ENCODE measurements around the gene MCUR1.
"Not testable (repeated sequence)": the region's sequence is repeated elsewhere in the genome, so short reads cannot be mapped to it uniquely, and the experiment has no call there.

Gene MCUR1

DNA sequence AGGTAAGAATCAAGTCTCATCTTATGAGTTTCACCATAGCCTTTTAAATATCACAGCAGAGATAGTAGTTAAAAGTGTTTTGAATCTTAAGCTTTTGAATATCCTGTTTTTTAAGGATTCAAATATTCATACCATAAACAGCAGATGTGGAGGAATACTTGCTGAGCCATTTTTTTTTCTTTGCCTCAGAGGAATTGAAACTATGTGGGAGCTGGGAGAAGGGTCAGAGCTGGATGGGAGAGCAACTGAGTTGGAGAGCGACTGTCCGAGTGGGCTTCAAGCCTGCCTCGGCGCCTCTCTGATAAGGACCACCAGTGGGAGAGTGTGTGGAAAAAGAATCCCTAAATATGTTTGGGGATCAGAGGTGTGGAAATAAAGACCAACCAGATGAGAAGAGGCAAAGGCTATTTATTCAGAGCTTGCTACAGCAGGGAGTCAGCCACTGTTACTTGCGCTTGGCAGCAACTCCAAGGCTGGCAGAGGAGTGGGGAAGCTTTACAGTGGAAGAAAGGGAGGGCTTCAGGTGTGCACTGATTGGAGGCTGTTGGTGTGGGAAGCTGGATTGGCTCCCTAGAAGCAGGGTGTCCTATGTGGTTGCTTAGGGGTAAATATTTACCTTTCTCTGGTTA is 34.3 kb upstream of the MCUR1 start:
- Histone ChIP-seq H3K27me3 (ENCODE audit: control insufficient read depth, insufficient read depth, low read length, poor library complexity, severe bottlenecking) (no peaks in the 10 kb centered on the region), H3K9me3 (ENCODE audit: control insufficient read depth, low read length) (no peaks in the 10 kb centered on the region), H3K4me3 (ENCODE audit: insufficient read depth, low read depth, low read length) (no peak overlapping the region), H3K27ac (ENCODE audit: insufficient read depth, low read depth, low read length, poor library complexity, severe bottlenecking) (no peak overlapping the region), H3K36me3 (ENCODE audit: control insufficient read depth, insufficient read depth, low read length) (no peaks in the 10 kb centered on the region), H3K4me1 (ENCODE audit: control insufficient read depth, insufficient read depth, low read length) (peaks cover 6% of the 10 kb centered on the region)
- 85 to 87% methylated on average over 5 of the region's 5 CpGs for WGBS, 2 experiments

DNA sequence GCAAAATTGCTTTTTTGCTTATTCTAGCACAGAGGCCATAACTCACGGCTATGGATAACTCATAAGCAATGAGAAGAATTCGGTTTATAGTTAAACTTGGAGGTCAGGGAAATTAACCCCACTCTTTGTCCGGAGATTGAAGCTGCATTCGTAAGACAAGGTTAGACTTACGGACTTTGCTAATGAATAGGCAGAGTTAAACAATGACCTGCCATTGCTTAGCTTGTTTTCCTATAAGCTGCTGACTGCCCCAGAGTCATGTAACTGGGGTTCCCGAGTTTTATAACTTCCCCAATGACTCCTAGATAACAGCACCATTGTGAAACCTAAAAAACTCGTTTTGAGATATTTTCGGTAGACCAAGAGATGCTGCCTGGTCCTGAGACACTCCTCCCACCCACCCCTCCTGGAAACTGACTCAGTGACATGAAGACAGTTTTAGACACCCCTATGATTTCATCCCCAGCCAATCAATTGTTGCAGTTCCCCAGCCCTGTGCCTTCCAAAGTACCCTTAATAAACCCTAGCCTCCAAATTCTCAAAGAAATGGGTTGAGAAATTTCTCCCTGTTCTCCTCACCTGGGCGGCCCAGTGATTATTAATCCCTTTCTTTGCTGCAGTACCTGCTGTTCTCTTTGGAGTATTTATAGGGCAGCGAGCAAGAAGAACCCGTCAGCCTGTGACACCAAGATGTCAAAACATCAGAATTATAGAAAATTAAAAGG is 33.1 kb upstream of the MCUR1 start:
- H3K4me3 ChIP-seq (ENCODE audit: insufficient read depth, low read depth, low read length), result no peak overlapping the region
- H3K27ac ChIP-seq (ENCODE audit: insufficient read depth, low read depth, low read length, poor library complexity, severe bottlenecking), result no peak overlapping the region
- no peaks in the 10 kb centered on the region for H3K9me3 ChIP-seq (ENCODE audit: control insufficient read depth, low read length)
- no peaks in the 10 kb centered on the region for H3K36me3 ChIP-seq (ENCODE audit: control insufficient read depth, insufficient read depth, low read length)
- H3K4me1 ChIP-seq (ENCODE audit: control insufficient read depth, insufficient read depth, low read length), result peaks cover 6% of the 10 kb centered on the region
- no peaks in the 10 kb centered on the region for H3K27me3 ChIP-seq (ENCODE audit: control insufficient read depth, insufficient read depth, low read length, poor library complexity, severe bottlenecking)
- WGBS, 2 experiments, result 74 to 76% methylated on average over 9 to 11 of the region's 11 CpGs

DNA sequence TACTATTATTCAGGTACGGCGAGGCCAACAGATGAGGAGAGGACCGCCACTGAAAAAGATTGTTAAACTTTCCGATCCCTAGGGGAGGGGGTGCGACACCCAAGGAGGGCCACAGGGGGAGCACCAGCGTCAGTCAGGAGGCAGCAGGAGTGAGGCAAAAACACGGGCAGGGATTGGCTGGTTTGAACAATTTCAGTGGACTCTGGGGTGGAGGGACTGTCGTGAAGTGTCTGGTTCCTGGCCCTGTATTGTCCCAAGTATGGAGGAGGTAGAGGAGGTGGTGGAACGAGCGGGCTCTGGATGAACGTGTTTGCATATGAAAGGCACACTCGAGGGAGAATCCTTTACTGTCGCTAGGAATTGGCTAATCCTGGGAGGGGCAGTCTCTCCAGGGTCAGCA is 32.5 kb upstream of the MCUR1 start:
- H3K4me1 ChIP-seq (ENCODE audit: control insufficient read depth, insufficient read depth, low read length), result peaks cover 6% of the 10 kb centered on the region
- no peak overlapping the region for H3K27ac ChIP-seq (ENCODE audit: insufficient read depth, low read depth, low read length, poor library complexity, severe bottlenecking)
- 37 to 40% methylated on average over 13 of the region's 13 CpGs for WGBS, 2 experiments
- H3K4me3 ChIP-seq (ENCODE audit: insufficient read depth, low read depth, low read length), result no peak overlapping the region
- H3K9me3 ChIP-seq (ENCODE audit: control insufficient read depth, low read length), result no peaks in the 10 kb centered on the region
- no peaks in the 10 kb centered on the region for H3K36me3 ChIP-seq (ENCODE audit: control insufficient read depth, insufficient read depth, low read length)
- no peaks in the 10 kb centered on the region for H3K27me3 ChIP-seq (ENCODE audit: control insufficient read depth, insufficient read depth, low read length, poor library complexity, severe bottlenecking)

DNA sequence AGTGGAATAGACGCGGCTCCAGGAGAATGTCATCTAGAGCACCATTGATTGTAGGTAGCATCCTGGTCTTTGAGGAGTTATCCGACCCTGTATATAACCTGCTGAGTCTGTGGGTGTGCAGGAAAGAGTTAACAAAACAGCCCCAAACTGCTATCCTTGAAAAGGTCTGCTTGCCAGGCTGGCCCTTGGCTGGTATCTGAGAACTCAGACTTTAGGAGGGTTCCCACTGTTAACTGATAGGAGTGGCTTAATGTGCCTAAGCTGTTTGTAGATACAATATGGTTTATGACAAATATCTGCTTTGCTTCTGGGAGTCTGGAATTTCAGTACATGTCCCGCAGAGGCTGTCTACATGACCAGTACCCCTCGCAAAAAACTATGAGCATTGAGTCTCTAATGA is 27.6 kb upstream of the MCUR1 start:
- Histone ChIP-seq H3K27me3 (ENCODE audit: control insufficient read depth, insufficient read depth, low read length, poor library complexity, severe bottlenecking) (no peaks in the 10 kb centered on the region), H3K4me1 (ENCODE audit: control insufficient read depth, insufficient read depth, low read length) (no peaks in the 10 kb centered on the region), H3K27ac (ENCODE audit: insufficient read depth, low read depth, low read length, poor library complexity, severe bottlenecking) (no peak overlapping the region), H3K36me3 (ENCODE audit: control insufficient read depth, insufficient read depth, low read length) (no peaks in the 10 kb centered on the region), H3K9me3 (ENCODE audit: control insufficient read depth, low read length) (no peaks in the 10 kb centered on the region), H3K4me3 (ENCODE audit: insufficient read depth, low read depth, low read length) (no peak overlapping the region)
- WGBS, 2 experiments, result 80 to 82% methylated on average over 5 of the region's 5 CpGs

DNA sequence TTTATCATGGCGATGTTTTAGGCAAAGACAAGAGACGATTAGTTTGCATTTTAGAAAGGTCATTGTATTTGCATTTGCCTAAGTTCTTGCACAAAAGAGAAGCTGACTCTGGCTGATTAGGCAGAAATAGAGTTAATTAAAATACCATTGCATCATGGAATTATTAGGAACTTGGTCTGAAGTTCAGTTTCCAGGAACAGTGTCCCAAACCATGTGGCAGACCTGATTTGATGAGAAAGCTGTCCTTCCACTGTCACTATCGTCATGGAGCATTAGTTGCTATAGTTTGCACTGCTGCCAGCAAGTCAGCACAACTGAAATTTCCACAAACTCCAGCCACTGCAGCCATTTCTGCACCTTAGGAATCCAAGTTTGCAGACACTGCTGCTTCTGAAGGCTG is 24.3 kb upstream of the MCUR1 start:
- 89 to 94% methylated on average over 3 of the region's 3 CpGs for WGBS, 2 experiments
- Histone ChIP-seq H3K27ac (ENCODE audit: insufficient read depth, low read depth, low read length, poor library complexity, severe bottlenecking) (no peak overlapping the region), H3K4me3 (ENCODE audit: insufficient read depth, low read depth, low read length) (no peak overlapping the region)

GRCh38 chr6:13836170-13836569 is 21.8 kb upstream of the MCUR1 start:
- 90 to 93% methylated on average over 4 to 5 of the region's 5 CpGs for WGBS, 2 experiments
- Histone ChIP-seq H3K27ac (ENCODE audit: insufficient read depth, low read depth, low read length, poor library complexity, severe bottlenecking) (no peak overlapping the region), H3K27me3 (ENCODE audit: control insufficient read depth, insufficient read depth, low read length, poor library complexity, severe bottlenecking) (no peaks in the 10 kb centered on the region), H3K36me3 (ENCODE audit: control insufficient read depth, insufficient read depth, low read length) (no peaks in the 10 kb centered on the region), H3K9me3 (ENCODE audit: control insufficient read depth, low read length) (no peaks in the 10 kb centered on the region), H3K4me1 (ENCODE audit: control insufficient read depth, insufficient read depth, low read length) (no peaks in the 10 kb centered on the region), H3K4me3 (ENCODE audit: insufficient read depth, low read depth, low read length) (no peak overlapping the region)

More for the DNA sequence above, 24.3 kb upstream of the MCUR1 start:
- H3K4me1 ChIP-seq (ENCODE audit: control insufficient read depth, insufficient read depth, low read length), result no peaks in the 10 kb centered on the region
- no peaks in the 10 kb centered on the region for H3K36me3 ChIP-seq (ENCODE audit: control insufficient read depth, insufficient read depth, low read length)
- no peaks in the 10 kb centered on the region for H3K9me3 ChIP-seq (ENCODE audit: control insufficient read depth, low read length)
- no peaks in the 10 kb centered on the region for H3K27me3 ChIP-seq (ENCODE audit: control insufficient read depth, insufficient read depth, low read length, poor library complexity, severe bottlenecking)

GRCh38 chr6:13834790-13835189 is 20.4 kb upstream of the MCUR1 start:
- WGBS, 2 experiments, result 86 to 91% methylated on average over 1 of the region's 1 CpG
- H3K36me3 ChIP-seq (ENCODE audit: control insufficient read depth, insufficient read depth, low read length), result no peaks in the 10 kb centered on the region
- H3K27me3 ChIP-seq (ENCODE audit: control insufficient read depth, insufficient read depth, low read length, poor library complexity, severe bottlenecking), result no peaks in the 10 kb centered on the region
- H3K27ac ChIP-seq (ENCODE audit: insufficient read depth, low read depth, low read length, poor library complexity, severe bottlenecking), result no peak overlapping the region
- no peaks in the 10 kb centered on the region for H3K9me3 ChIP-seq (ENCODE audit: control insufficient read depth, low read length)
- H3K4me1 ChIP-seq (ENCODE audit: control insufficient read depth, insufficient read depth, low read length), result no peaks in the 10 kb centered on the region
- H3K4me3 ChIP-seq (ENCODE audit: insufficient read depth, low read depth, low read length), result no peak overlapping the region

DNA sequence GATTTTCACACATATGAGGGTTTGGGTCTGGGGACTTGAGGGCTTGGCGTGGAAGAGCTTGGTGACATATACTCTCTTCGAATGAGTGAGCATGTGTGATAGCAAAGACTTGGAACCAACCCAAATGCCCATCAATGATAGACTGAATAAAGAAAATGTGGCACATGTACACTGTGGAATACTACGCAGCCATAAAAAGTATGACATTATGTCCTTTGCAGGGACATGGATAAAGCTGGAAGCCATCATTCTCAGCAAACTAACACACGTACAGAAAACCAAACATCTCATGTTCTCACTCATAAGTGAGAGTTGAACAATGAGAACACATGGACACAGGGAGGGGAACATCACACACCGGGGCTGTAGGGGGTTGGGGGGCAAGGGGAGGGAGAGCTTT is 19.7 kb upstream of the MCUR1 start:
- WGBS, 2 experiments, result 66 to 80% methylated on average over 5 of the region's 5 CpGs

GRCh38 chr6:13832778-13833177 is 18.4 kb upstream of the MCUR1 start:
- H3K27ac ChIP-seq (ENCODE audit: insufficient read depth, low read depth, low read length, poor library complexity, severe bottlenecking), result no peak overlapping the region
- H3K9me3 ChIP-seq (ENCODE audit: control insufficient read depth, low read length), result no peaks in the 10 kb centered on the region
- H3K4me3 ChIP-seq (ENCODE audit: insufficient read depth, low read depth, low read length), result no peak overlapping the region
- no peaks in the 10 kb centered on the region for H3K4me1 ChIP-seq (ENCODE audit: control insufficient read depth, insufficient read depth, low read length)
- WGBS, 2 experiments, result 63 to 100% methylated on average over 1 of the region's 1 CpG
- no peaks in the 10 kb centered on the region for H3K27me3 ChIP-seq (ENCODE audit: control insufficient read depth, insufficient read depth, low read length, poor library complexity, severe bottlenecking)
- no peaks in the 10 kb centered on the region for H3K36me3 ChIP-seq (ENCODE audit: control insufficient read depth, insufficient read depth, low read length)

More for the DNA sequence above, 19.7 kb upstream of the MCUR1 start:
- H3K4me3 ChIP-seq (ENCODE audit: insufficient read depth, low read depth, low read length); H3K27ac ChIP-seq (ENCODE audit: insufficient read depth, low read depth, low read length, poor library complexity, severe bottlenecking); H3K4me1 ChIP-seq (ENCODE audit: control insufficient read depth, insufficient read depth, low read length); H3K27me3 ChIP-seq (ENCODE audit: control insufficient read depth, insufficient read depth, low read length, poor library complexity, severe bottlenecking); H3K36me3 ChIP-seq (ENCODE audit: control insufficient read depth, insufficient read depth, low read length); H3K9me3 ChIP-seq (ENCODE audit: control insufficient read depth, low read length): not testable (repeated sequence)

GRCh38 chr6:13831615-13832014 is 17.3 kb upstream of the MCUR1 start:
- WGBS, 2 experiments, result 94 to 95% methylated on average over 6 to 7 of the region's 7 CpGs

More at GRCh38 chr6:13831615-13832014, 17.3 kb upstream of the MCUR1 start:
- no peak overlapping the region for H3K27ac ChIP-seq (ENCODE audit: insufficient read depth, low read depth, low read length, poor library complexity, severe bottlenecking)
- H3K4me1 ChIP-seq (ENCODE audit: control insufficient read depth, insufficient read depth, low read length), result no peaks in the 10 kb centered on the region
- H3K27me3 ChIP-seq (ENCODE audit: control insufficient read depth, insufficient read depth, low read length, poor library complexity, severe bottlenecking), result no peaks in the 10 kb centered on the region
- no peaks in the 10 kb centered on the region for H3K9me3 ChIP-seq (ENCODE audit: control insufficient read depth, low read length)
- no peaks in the 10 kb centered on the region for H3K36me3 ChIP-seq (ENCODE audit: control insufficient read depth, insufficient read depth, low read length)
- H3K4me3 ChIP-seq (ENCODE audit: insufficient read depth, low read depth, low read length), result no peak overlapping the region
